Neural cell (in vitro differentiated cells): ENCODE measurements around the gene SH3BP4. TPM values are rescaled to one million over a fixed set of nuclear protein-coding genes. Genes with fewer than 3 reads are reported as not detected.

Experiments used
- H2AFZ ChIP-seq: fragments of 200-600, 300-800 bp; sonication (generic), shearing (Covaris generic); 2 replicates; pipeline ENCODE4 v1.6.0; 2014; ENCODE audit warnings: low read depth, mild to moderate bottlenecking, antibody characterized with exemption, low read length, moderate library complexity
- H3F3A ChIP-seq: fragments of 200-600 bp; shearing (Covaris generic); 2 replicates; pipeline ENCODE4 v1.6.1; 2016; ENCODE audit warnings: mild to moderate bottlenecking, moderate library complexity, mixed read lengths, antibody characterized with exemption, low read length; ENCODE audit not compliant: insufficient read depth, poor library complexity, severe bottlenecking
- H3K27ac ChIP-seq: fragments of 200-600, 300-800 bp; sonication (generic), shearing (Covaris generic); 2 replicates; pipeline ENCODE4 v1.5.1; 2014; ENCODE audit warnings: mild to moderate bottlenecking, low read length, moderate library complexity
- H3K27me3 ChIP-seq: fragments of 300-800, 200-600 bp; sonication (generic), shearing (Covaris generic); 2 replicates; pipeline ENCODE4 v1.6.0; 2014; ENCODE audit warnings: mild to moderate bottlenecking, low read depth, low read length, moderate library complexity; ENCODE audit not compliant: insufficient read depth
- H3K36me3 ChIP-seq: fragments of 300-800, 200-600 bp; sonication (generic), shearing (Covaris generic); 2 replicates; pipeline ENCODE4 v1.5.1; 2014; ENCODE audit warnings: mild to moderate bottlenecking, antibody characterized with exemption, low read length, moderate library complexity; ENCODE audit not compliant: insufficient read depth
- H3K4me2 ChIP-seq: fragments of 300-800, 200-600 bp; sonication (generic), shearing (Covaris generic); 2 replicates; pipeline ENCODE4 v1.6.0; 2014; ENCODE audit warnings: mild to moderate bottlenecking, low read length
- H3K4me3 ChIP-seq: fragments of 300-800, 200-600 bp; sonication (generic), shearing (Covaris generic); 2 replicates; pipeline ENCODE4 v1.5.1; 2014; ENCODE audit warnings: mild to moderate bottlenecking, low read length, moderate library complexity
- H3K79me2 ChIP-seq: fragments of 200-600 bp; shearing (Covaris generic); replicated peaks from 2 replicates; pipeline ENCODE4 v1.6.0; 2014; ENCODE audit warnings: mild to moderate bottlenecking, low read length, moderate library complexity; ENCODE audit not compliant: insufficient read depth
- H3K9ac ChIP-seq: fragments of 300-800, 200-600 bp; sonication (generic), shearing (Covaris generic); 2 replicates; pipeline ENCODE4 v1.6.1; 2016; ENCODE audit warnings: mild to moderate bottlenecking, low read length, mixed read lengths
- H3K9me2 ChIP-seq: fragments of 200-600 bp; shearing (Covaris generic); 2 replicates; pipeline ENCODE4 v1.6.1; 2016; ENCODE audit warnings: mild to moderate bottlenecking, low read length, mixed read lengths; ENCODE audit not compliant: insufficient read depth
- H3K9me3 ChIP-seq: fragments of 200-600, 300-800 bp; sonication (generic), shearing (Covaris generic); 2 replicates; pipeline ENCODE4 v1.6.1; 2016; ENCODE audit warnings: mild to moderate bottlenecking, mixed run types, low read length, moderate library complexity, mixed read lengths
- H4K20me1 ChIP-seq: fragments of 200-600 bp; shearing (Covaris generic); 2 replicates; pipeline ENCODE4 v1.6.1; 2016; ENCODE audit warnings: mild to moderate bottlenecking, mixed run types; ENCODE audit not compliant: insufficient read depth
- EP300 ChIP-seq: fragments of 450-650 bp; conservative IDR thresholded peaks from 2 replicates; pipeline ENCODE4 v1.6.1; 2014; ENCODE audit warnings: antibody characterized with exemption, mild to moderate bottlenecking, moderate library complexity; ENCODE audit not compliant: poor library complexity, severe bottlenecking
- EZH2 ChIP-seq: fragments of 200-600, 300-800 bp; shearing (Covaris generic), sonication (generic); IDR thresholded peaks from 2 replicates; pipeline ENCODE4 v1.6.1; 2014; ENCODE audit warnings: antibody characterized with exemption, low read length, borderline replicate concordance, mild to moderate bottlenecking; ENCODE audit not compliant: insufficient read depth, poor library complexity, severe bottlenecking
- MXI1 ChIP-seq: fragments of 450-650 bp; conservative IDR thresholded peaks from 2 replicates; pipeline ENCODE4 v1.6.1; 2014; ENCODE audit warnings: antibody characterized with exemption, mild to moderate bottlenecking; ENCODE audit not compliant: poor library complexity, severe bottlenecking
- POLR2AphosphoS5 ChIP-seq: IDR thresholded peaks from 2 replicates; pipeline ENCODE4 v1.6.1; 2012
- RAD21 ChIP-seq: fragments of 450-650 bp; conservative IDR thresholded peaks from 2 replicates; pipeline ENCODE4 v1.6.1; 2014; ENCODE audit warnings: antibody characterized with exemption, mild to moderate bottlenecking, moderate library complexity
- SMC3 ChIP-seq: fragments of 450-650 bp; conservative IDR thresholded peaks from 2 replicates; pipeline ENCODE4 v1.6.1; 2014; ENCODE audit warnings: antibody characterized with exemption, mild to moderate bottlenecking, moderate library complexity; ENCODE audit not compliant: poor library complexity
- TAF1 ChIP-seq: IDR thresholded peaks from 2 replicates; pipeline ENCODE4 v1.6.1; 2012; ENCODE audit warnings: low read depth
- polyA plus RNA-seq: library from polyadenylated mRNA; depleted of rRNA; stranded (reverse); fragments of >200 nt; gene quantifications from 2 replicates; pipeline ENCODE4 v1.2.3, GENCODE V29; 2014
- TF ChIP-seq, protein P1 (sequence below): IDR thresholded peaks from 2 replicates; pipeline ENCODE4 v1.6.1; 2012; ENCODE audit warnings: borderline replicate concordance
- TF ChIP-seq, protein P2 (sequence below): fragments of 450-650 bp; IDR thresholded peaks from 2 replicates; pipeline ENCODE4 v1.5.1; 2014; ENCODE audit warnings: antibody characterized with exemption, mild to moderate bottlenecking, moderate library complexity; ENCODE audit not compliant: poor library complexity, severe bottlenecking

The SH3BP4 gene
- polyA plus RNA-seq, 1 donor from 2014 or later = 3.3 TPM

DNA sequence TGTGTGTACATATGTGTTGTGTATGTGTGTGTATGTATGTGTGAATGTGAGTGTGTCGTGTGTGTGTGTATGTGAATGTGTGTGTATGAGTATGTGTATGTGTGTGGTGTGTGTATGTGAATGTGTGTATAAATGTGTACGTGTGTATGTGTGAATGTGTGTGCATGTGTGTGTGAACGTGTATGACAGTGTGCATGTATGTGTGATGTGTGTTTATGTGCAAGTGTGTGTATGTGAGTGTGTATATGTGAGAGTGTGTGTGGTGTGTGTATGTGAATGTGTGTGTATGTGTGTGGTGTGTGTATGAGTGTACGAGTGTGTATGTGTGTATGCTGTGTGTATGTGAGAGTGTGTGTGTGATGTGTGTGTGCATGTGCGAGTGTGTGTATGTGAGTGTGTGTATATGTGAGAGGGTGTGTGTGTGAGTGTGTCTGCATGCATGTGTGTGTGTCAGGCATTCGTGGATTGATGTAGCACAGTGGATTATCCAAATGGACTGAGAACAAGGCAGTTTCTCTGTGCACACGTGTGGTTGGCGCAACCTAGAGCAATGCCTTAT, 127.2 kb downstream of the SH3BP4 start:
- Histone ChIP-seq H3K36me3 (no peaks in the 10 kb centered on the region), H3K4me3 (no peak overlapping the region), H3K27me3 (no peaks in the 10 kb centered on the region), H4K20me1 (no peaks in the 10 kb centered on the region), H3F3A (no peaks in the 10 kb centered on the region), H3K9ac (no peak overlapping the region), H3K27ac (no peak overlapping the region), H2AFZ (no peak overlapping the region), H3K9me2 (no peaks in the 10 kb centered on the region), H3K79me2 (no peaks in the 10 kb centered on the region), H3K9me3 (no peaks in the 10 kb centered on the region), H3K4me2 (no peak overlapping the region)
- TF ChIP-seq, protein P1, sequence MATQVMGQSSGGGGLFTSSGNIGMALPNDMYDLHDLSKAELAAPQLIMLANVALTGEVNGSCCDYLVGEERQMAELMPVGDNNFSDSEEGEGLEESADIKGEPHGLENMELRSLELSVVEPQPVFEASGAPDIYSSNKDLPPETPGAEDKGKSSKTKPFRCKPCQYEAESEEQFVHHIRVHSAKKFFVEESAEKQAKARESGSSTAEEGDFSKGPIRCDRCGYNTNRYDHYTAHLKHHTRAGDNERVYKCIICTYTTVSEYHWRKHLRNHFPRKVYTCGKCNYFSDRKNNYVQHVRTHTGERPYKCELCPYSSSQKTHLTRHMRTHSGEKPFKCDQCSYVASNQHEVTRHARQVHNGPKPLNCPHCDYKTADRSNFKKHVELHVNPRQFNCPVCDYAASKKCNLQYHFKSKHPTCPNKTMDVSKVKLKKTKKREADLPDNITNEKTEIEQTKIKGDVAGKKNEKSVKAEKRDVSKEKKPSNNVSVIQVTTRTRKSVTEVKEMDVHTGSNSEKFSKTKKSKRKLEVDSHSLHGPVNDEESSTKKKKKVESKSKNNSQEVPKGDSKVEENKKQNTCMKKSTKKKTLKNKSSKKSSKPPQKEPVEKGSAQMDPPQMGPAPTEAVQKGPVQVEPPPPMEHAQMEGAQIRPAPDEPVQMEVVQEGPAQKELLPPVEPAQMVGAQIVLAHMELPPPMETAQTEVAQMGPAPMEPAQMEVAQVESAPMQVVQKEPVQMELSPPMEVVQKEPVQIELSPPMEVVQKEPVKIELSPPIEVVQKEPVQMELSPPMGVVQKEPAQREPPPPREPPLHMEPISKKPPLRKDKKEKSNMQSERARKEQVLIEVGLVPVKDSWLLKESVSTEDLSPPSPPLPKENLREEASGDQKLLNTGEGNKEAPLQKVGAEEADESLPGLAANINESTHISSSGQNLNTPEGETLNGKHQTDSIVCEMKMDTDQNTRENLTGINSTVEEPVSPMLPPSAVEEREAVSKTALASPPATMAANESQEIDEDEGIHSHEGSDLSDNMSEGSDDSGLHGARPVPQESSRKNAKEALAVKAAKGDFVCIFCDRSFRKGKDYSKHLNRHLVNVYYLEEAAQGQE = no peak
- TF ChIP-seq RAD21 (no peak), MXI1 (no peak), EZH2 (no peak)

DNA sequence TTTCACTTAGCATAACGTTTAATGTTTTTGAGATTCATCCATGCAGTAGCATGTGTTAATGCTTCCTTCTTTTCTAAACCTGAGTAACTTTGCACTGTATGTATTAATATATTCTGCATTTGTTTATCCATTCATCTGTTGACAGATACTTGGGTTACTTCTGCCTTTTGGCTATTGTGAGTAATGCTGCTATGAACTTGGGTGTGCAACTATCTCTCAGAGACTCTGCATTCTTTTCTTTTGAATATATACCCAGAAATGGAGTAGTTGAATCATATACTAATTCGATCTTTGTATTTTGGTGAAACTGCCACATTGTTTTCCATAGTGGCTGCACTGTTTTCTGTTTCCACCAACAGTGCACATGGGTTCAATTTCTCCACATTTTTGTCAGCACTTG, 128.3 kb downstream of the SH3BP4 start:
- H3K9me3 ChIP-seq = no peaks in the 10 kb centered on the region
- no peak overlapping the region for H3K27ac ChIP-seq
- no peak overlapping the region for H3K9ac ChIP-seq
- H4K20me1 ChIP-seq = no peaks in the 10 kb centered on the region
- H3F3A ChIP-seq = no peaks in the 10 kb centered on the region
- no peak overlapping the region for H3K4me2 ChIP-seq
- no peaks in the 10 kb centered on the region for H3K36me3 ChIP-seq
- H3K79me2 ChIP-seq = no peaks in the 10 kb centered on the region
- H2AFZ ChIP-seq = no peak overlapping the region
- TF ChIP-seq EP300 = no peak
- no peak for TF ChIP-seq SMC3
- TF ChIP-seq TAF1 = no peak
- no peak for TF ChIP-seq POLR2AphosphoS5
- no peak for TF ChIP-seq RAD21
- no peaks in the 10 kb centered on the region for H3K9me2 ChIP-seq
- H3K4me3 ChIP-seq = no peak overlapping the region
- H3K27me3 ChIP-seq = no peaks in the 10 kb centered on the region

DNA sequence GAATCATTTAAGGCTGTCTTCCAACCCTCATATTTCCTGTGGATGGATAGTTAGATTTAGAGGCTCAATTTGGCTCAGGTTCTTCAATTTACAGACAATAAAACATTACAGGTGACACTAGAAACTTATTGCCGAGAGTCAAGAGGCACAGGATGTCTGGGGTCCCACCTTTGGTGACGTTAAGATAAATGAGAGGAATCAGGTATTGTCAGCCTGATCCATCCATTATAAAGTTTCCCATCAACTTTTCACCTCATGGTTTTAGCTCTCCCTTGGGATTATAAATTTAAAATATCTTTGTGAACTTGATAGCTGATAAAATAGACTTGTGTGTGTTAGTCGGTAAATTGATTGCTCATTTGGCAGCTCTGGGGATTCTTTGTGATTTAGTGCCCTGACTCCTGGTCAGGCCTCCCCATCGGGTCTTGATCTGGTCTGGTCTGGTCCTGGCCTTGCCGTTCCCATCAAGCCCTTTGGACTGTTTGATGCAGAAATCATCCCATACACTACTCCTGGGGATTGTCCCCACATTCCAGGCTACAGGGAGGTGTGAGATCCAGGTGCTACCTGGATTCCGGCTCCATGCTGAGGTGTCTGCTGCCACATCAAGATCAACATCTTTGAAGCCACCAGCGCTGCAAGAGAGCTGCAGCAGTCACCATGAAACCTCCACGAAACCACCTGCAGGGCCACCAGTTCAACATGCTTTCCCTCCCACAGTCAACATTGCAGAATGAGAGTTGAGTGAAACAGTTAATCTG, 130.9 kb downstream of the SH3BP4 start:
- Histone ChIP-seq H3K4me2 (no peak overlapping the region), H3K4me3 (no peak overlapping the region), H4K20me1 (no peaks in the 10 kb centered on the region), H3K36me3 (no peaks in the 10 kb centered on the region), H3K79me2 (no peaks in the 10 kb centered on the region), H3K27ac (no peak overlapping the region), H3F3A (no peaks in the 10 kb centered on the region), H3K9me2 (no peaks in the 10 kb centered on the region), H3K9ac (no peak overlapping the region), H3K27me3 (no peaks in the 10 kb centered on the region), H2AFZ (no peak overlapping the region), H3K9me3 (no peaks in the 10 kb centered on the region)
- TF ChIP-seq EZH2 (no peak), EP300 (no peak), TAF1 (no peak), RAD21 (no peak), SMC3 (no peak), MXI1 (no peak), POLR2AphosphoS5 (no peak)
- TF ChIP-seq, protein P1 = no peak
- TF ChIP-seq, protein P2, sequence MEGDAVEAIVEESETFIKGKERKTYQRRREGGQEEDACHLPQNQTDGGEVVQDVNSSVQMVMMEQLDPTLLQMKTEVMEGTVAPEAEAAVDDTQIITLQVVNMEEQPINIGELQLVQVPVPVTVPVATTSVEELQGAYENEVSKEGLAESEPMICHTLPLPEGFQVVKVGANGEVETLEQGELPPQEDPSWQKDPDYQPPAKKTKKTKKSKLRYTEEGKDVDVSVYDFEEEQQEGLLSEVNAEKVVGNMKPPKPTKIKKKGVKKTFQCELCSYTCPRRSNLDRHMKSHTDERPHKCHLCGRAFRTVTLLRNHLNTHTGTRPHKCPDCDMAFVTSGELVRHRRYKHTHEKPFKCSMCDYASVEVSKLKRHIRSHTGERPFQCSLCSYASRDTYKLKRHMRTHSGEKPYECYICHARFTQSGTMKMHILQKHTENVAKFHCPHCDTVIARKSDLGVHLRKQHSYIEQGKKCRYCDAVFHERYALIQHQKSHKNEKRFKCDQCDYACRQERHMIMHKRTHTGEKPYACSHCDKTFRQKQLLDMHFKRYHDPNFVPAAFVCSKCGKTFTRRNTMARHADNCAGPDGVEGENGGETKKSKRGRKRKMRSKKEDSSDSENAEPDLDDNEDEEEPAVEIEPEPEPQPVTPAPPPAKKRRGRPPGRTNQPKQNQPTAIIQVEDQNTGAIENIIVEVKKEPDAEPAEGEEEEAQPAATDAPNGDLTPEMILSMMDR = no peak
